DOHH2 (cell line): ENCODE results near the gene C13orf42.
A peak's percentile ranks its signal among the peaks of the same experiment; 100 is the strongest.
"Not testable (repeated sequence)": the region's sequence is repeated elsewhere in the genome, so short reads cannot be mapped to it uniquely, and the experiment has no call there.

Experiments used
- CTCF ChIP-seq: fragments of 200-600 bp; sonication (generic); IDR thresholded peaks from one replicate; pipeline ENCODE4 v1.5.1; 2014; ENCODE audit warnings: antibody characterized with exemption, mild to moderate bottlenecking, low read depth, low read length; ENCODE audit not compliant: poor library complexity, severe bottlenecking
- EZH2phosphoT487 ChIP-seq: fragments of 200-600 bp; sonication (generic); IDR thresholded peaks from 2 replicates; pipeline ENCODE4 v1.6.1; 2017; ENCODE audit warnings: borderline replicate concordance, mild to moderate bottlenecking, antibody characterized with exemption, low read length, moderate library complexity, mixed read lengths

DNA sequence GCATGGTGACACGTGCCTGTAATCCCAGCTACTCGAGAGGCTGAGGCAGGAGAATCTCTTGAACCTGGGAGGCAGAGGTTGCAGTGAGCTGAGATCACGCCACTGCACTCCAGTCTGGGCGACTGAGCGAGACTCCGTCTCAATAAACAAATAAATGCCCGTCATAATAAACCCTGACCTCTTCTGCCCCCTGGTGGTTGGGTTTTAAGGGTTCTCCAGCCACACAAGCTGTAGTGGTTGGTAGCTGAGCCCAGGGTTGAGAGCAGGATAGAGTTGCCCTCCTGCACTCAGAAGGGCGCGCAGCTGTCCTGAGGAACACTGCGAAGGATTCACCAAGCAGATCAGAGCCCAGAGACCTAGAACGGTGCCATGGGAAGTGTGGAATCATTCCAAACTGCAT lies 9.8 kb upstream of the C13orf42 start:
- TF ChIP-seq CTCF, result peak; percentile 67
- not testable (repeated sequence) for TF ChIP-seq EZH2phosphoT487
